ENCODE results near the gene SLC5A4.

The SLC5A4 gene

DNA sequence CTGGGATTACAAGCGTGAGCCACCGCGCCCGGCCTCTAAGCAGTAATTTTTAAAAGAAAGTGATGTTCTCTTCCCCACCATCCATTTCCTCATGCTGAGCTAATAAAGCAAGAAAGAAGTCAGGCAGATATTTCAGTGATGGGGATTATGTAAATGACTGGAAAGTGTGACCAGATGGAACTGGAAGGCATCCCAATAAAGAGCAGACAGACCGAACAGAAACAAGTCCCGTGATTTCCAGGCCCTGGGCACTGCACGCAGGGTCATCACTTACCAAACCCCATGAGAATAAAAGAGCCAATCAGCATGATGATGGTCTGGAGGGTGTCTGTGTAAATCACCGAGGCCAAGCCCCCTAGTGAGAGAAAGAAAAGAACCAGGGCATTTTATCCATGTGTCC, 18.2 kb downstream of the SLC5A4 start:
- H3K27me3 ChIP-seq (replicated peaks; ENCODE audit: control insufficient read depth, insufficient read depth, low read length, poor library complexity, severe bottlenecking), result no peaks in the 10 kb centered on the region
- H3K9me3 ChIP-seq (ENCODE audit: control insufficient read depth, low read length), result no peaks in the 10 kb centered on the region
- no peak for DNase-seq
- no peaks in the 10 kb centered on the region for H3K4me1 ChIP-seq (ENCODE audit: control insufficient read depth, insufficient read depth, low read length, poor library complexity, severe bottlenecking)
- no peak overlapping the region for H3K4me3 ChIP-seq (ENCODE audit: insufficient read depth, low read depth, low read length, poor library complexity, severe bottlenecking)
- no peaks in the 10 kb centered on the region for H3K36me3 ChIP-seq (ENCODE audit: control insufficient read depth, insufficient read depth, low read length)
- H3K27ac ChIP-seq (ENCODE audit: insufficient read depth, low read length, poor library complexity, severe bottlenecking), result no peak overlapping the region

DNA sequence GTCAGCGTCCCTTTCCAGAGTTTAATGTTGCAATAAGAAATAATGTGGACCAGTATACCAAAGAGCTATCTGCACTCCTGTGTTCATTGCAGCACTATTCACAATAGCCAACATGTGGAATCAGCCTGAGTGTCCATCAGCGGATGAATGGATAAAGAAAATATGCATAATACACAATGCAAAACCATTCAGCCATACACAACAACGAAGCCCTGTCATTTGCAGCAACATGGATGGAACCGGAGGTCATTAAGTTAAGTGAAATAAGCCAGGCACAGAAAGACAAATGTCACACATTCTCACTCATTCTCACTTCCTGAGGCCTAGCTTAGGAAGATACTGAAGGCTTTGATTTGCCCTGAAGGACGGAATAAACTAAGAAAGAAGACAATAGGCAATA, 22.1 kb downstream of the SLC5A4 start:
- Histone ChIP-seq H3K4me1 (ENCODE audit: control insufficient read depth, insufficient read depth, low read length, poor library complexity, severe bottlenecking) (no peaks in the 10 kb centered on the region), H3K27me3 (replicated peaks; ENCODE audit: control insufficient read depth, insufficient read depth, low read length, poor library complexity, severe bottlenecking) (no peaks in the 10 kb centered on the region), H3K36me3 (ENCODE audit: control insufficient read depth, insufficient read depth, low read length) (no peaks in the 10 kb centered on the region), H3K27ac (ENCODE audit: insufficient read depth, low read length, poor library complexity, severe bottlenecking) (no peak overlapping the region), H3K9me3 (ENCODE audit: control insufficient read depth, low read length) (no peaks in the 10 kb centered on the region), H3K4me3 (ENCODE audit: insufficient read depth, low read depth, low read length, poor library complexity, severe bottlenecking) (no peak overlapping the region)
- no peak for DNase-seq

DNA sequence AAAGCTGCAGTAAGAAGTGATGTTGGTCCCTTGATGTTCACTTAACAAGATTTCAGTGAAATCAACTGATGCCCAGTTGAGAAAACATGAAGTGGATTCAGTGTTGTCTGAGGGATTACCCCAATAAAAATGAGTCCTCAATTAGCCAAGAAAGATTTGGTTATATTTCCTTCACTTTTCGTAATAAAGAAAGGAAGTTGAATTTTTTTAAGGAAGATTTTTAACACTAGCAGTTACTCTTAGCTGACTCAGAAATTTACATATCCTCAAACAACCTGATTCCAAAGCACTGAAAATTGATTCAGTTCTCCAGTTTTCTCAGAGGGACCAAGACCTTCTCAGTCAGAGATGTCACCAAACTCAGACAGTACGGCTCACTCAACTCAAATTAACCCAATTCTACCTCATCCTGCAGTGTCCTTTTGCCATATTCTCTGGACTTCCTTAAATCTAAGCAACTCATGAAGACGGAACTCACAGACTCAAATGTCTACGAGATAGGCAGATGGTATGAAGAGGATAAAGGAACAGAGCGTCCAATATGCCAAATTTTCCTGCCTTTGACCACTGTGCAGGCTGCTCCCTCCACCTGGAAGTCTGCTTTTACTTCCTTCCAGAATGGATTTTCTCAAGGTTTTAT, 22.8 kb downstream of the SLC5A4 start:
- no peaks in the 10 kb centered on the region for H3K4me1 ChIP-seq (ENCODE audit: control insufficient read depth, insufficient read depth, low read length, poor library complexity, severe bottlenecking)
- no peaks in the 10 kb centered on the region for H3K9me3 ChIP-seq (ENCODE audit: control insufficient read depth, low read length)
- DNase-seq, result no peak
- H3K27me3 ChIP-seq (replicated peaks; ENCODE audit: control insufficient read depth, insufficient read depth, low read length, poor library complexity, severe bottlenecking), result no peaks in the 10 kb centered on the region
- H3K36me3 ChIP-seq (ENCODE audit: control insufficient read depth, insufficient read depth, low read length), result no peaks in the 10 kb centered on the region
- no peak overlapping the region for H3K4me3 ChIP-seq (ENCODE audit: insufficient read depth, low read depth, low read length, poor library complexity, severe bottlenecking)
- no peak overlapping the region for H3K27ac ChIP-seq (ENCODE audit: insufficient read depth, low read length, poor library complexity, severe bottlenecking)

DNA sequence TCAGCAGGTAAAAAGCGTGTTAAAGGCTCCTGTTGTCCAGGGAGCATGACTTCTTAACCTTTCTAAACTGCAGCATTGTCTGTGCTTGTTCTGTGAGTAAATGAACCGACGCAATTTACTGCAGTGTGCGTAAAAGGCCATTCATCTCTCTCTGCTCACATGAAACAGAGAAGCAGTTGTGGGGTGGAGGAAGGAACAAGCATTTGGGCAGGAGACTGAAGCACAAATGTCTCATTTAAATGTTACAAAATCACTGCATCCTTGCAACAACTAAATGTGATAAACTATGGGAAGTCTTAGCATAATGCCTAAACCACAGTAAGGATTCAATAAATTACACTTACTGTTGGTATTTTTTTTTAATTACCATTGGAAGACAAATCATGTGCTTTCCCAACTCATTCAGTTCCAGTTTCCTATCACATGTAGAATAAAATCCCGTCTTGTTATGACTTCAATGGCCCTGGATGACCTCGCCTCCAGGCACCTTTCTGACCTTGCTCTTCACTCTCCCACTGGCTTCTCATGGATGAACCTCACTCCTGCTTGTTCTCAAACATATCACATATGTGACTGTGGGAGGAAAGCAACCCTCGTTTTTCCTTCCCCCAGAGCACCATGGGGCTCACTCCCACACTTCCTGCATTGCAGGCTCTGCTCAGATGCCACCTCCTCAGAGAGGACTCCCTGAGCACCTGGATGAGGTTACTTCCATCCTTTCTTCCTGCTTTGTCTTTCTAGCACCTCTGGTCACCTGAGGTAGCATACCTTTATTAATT, 28.6 kb downstream of the SLC5A4 start:
- no peaks in the 10 kb centered on the region for H3K9me3 ChIP-seq (ENCODE audit: control insufficient read depth, low read length)
- no peak for DNase-seq
- H3K27me3 ChIP-seq (replicated peaks; ENCODE audit: control insufficient read depth, insufficient read depth, low read length, poor library complexity, severe bottlenecking), result no peaks in the 10 kb centered on the region
- no peaks in the 10 kb centered on the region for H3K36me3 ChIP-seq (ENCODE audit: control insufficient read depth, insufficient read depth, low read length)
- no peak overlapping the region for H3K27ac ChIP-seq (ENCODE audit: insufficient read depth, low read length, poor library complexity, severe bottlenecking)
- H3K4me1 ChIP-seq (ENCODE audit: control insufficient read depth, insufficient read depth, low read length, poor library complexity, severe bottlenecking), result no peaks in the 10 kb centered on the region
- H3K4me3 ChIP-seq (ENCODE audit: insufficient read depth, low read depth, low read length, poor library complexity, severe bottlenecking), result no peak overlapping the region

DNA sequence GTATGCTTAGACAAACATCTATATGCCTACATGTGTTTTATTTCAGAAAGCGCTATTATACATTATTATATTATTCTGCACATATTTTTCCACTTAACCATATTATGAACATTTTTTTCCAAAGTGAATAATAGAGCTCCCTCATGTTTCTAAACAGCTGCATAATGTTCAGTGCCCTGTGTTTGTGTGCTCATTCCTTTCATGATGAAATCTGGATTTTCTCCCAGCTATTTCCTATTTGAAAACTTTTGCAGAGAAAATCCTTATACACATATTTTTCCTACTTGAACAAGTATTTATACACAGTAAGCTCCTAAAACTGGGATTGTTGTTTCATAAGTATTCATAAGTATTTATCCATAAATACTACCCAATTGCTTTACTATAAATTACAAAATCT, 32.2 kb downstream of the SLC5A4 start:
- Histone ChIP-seq H3K36me3 (ENCODE audit: control insufficient read depth, insufficient read depth, low read length) (no peaks in the 10 kb centered on the region), H3K4me3 (ENCODE audit: insufficient read depth, low read depth, low read length, poor library complexity, severe bottlenecking) (no peak overlapping the region), H3K9me3 (ENCODE audit: control insufficient read depth, low read length) (no peaks in the 10 kb centered on the region), H3K27ac (ENCODE audit: insufficient read depth, low read length, poor library complexity, severe bottlenecking) (no peak overlapping the region), H3K4me1 (ENCODE audit: control insufficient read depth, insufficient read depth, low read length, poor library complexity, severe bottlenecking) (no peaks in the 10 kb centered on the region), H3K27me3 (replicated peaks; ENCODE audit: control insufficient read depth, insufficient read depth, low read length, poor library complexity, severe bottlenecking) (no peaks in the 10 kb centered on the region)
- DNase-seq, result no peak

DNA sequence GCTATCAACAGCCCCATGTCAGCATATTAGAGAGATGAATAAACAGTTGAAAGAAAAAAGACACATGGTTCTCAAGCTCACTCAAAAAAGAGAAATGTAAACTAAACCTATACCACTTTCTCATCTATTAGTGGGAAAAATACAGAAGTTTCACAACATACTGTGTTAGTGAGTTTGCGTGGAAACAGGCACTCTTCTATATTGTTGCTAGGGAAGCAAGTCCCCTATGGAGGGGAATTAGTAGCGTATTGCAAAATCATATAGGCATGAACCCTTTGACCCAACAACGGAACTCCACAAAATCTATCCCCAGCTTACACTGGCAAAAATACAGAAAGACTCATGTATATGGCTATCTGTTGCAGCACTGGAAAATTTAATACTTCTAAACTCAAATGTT, 36.1 kb downstream of the SLC5A4 start:
- no peak overlapping the region for H3K4me3 ChIP-seq (ENCODE audit: insufficient read depth, low read depth, low read length, poor library complexity, severe bottlenecking)
- H3K27ac ChIP-seq (ENCODE audit: insufficient read depth, low read length, poor library complexity, severe bottlenecking), result no peak overlapping the region
- H3K27me3 ChIP-seq (replicated peaks; ENCODE audit: control insufficient read depth, insufficient read depth, low read length, poor library complexity, severe bottlenecking), result no peaks in the 10 kb centered on the region
- H3K4me1 ChIP-seq (ENCODE audit: control insufficient read depth, insufficient read depth, low read length, poor library complexity, severe bottlenecking), result no peaks in the 10 kb centered on the region
- no peaks in the 10 kb centered on the region for H3K36me3 ChIP-seq (ENCODE audit: control insufficient read depth, insufficient read depth, low read length)
- DNase-seq, result no peak
- H3K9me3 ChIP-seq (ENCODE audit: control insufficient read depth, low read length), result no peaks in the 10 kb centered on the region

DNA sequence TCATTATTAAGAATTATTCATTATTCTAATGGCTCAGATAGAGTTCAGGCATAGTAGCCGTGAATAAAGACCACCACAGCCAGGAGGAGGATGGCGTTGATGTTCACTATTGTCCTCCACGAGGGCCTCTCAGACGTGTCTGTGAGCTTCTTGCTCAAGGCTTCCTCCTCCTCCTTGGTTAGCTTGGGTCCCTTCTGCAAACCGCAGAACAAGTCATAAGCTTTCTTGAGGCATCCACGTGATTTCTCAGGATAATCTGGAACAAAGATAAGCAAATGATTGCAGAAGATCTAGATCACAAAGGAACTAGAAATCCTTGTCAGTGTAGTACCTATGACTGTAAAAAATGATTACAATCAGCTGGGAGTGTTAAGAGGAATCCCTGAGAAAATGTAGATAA, 36.7 kb downstream of the SLC5A4 start:
- no peaks in the 10 kb centered on the region for H3K27me3 ChIP-seq (replicated peaks; ENCODE audit: control insufficient read depth, insufficient read depth, low read length, poor library complexity, severe bottlenecking)
- DNase-seq, result no peak
- no peak overlapping the region for H3K4me3 ChIP-seq (ENCODE audit: insufficient read depth, low read depth, low read length, poor library complexity, severe bottlenecking)

DNA sequence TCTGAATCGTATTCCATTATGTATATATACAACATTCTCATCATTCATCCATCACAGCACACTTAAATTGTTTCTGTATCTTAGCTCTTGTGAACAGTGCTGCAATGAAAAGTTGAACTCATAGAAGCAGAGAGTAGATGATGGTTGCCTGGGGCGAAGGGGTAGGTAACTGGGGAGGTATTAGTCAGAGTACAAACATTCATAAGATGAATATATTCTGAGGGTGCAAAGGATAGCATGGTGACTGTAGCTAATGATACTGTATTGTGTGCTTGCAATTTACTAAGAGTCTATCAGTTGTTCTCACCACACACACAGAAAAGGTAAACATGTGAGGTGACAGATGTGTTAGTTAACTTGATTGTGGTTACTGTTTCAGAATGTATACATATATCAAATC, 37.7 kb downstream of the SLC5A4 start:
- no peak for DNase-seq
- no peaks in the 10 kb centered on the region for H3K36me3 ChIP-seq (ENCODE audit: control insufficient read depth, insufficient read depth, low read length)
- H3K4me3 ChIP-seq (ENCODE audit: insufficient read depth, low read depth, low read length, poor library complexity, severe bottlenecking), result no peak overlapping the region
- H3K27ac ChIP-seq (ENCODE audit: insufficient read depth, low read length, poor library complexity, severe bottlenecking), result no peak overlapping the region
- H3K4me1 ChIP-seq (ENCODE audit: control insufficient read depth, insufficient read depth, low read length, poor library complexity, severe bottlenecking), result no peaks in the 10 kb centered on the region
- H3K9me3 ChIP-seq (ENCODE audit: control insufficient read depth, low read length), result no peaks in the 10 kb centered on the region
- no peaks in the 10 kb centered on the region for H3K27me3 ChIP-seq (replicated peaks; ENCODE audit: control insufficient read depth, insufficient read depth, low read length, poor library complexity, severe bottlenecking)

More for the DNA sequence above, 36.7 kb downstream of the SLC5A4 start:
- Histone ChIP-seq H3K4me1 (ENCODE audit: control insufficient read depth, insufficient read depth, low read length, poor library complexity, severe bottlenecking) (no peaks in the 10 kb centered on the region), H3K36me3 (ENCODE audit: control insufficient read depth, insufficient read depth, low read length) (no peaks in the 10 kb centered on the region), H3K27ac (ENCODE audit: insufficient read depth, low read length, poor library complexity, severe bottlenecking) (no peak overlapping the region), H3K9me3 (ENCODE audit: control insufficient read depth, low read length) (no peaks in the 10 kb centered on the region)

DNA sequence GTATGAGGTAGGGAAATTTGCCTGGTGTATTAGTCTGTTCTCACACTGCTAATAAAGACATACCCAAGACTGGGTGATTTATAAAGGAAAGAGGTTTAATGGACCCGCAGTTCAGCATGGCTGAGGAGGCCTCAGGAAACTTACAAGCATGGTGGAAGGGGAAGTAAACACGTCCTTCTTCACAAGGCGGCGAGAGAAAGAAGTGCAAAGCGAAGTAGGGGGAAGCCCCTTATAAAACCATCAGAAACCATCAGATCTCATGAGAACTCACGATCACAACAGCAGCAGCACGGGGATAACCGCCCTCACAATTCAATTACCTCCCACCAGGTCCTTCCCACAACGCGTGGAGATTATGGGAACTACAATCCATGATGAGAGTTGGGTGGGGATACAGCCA, 38.2 kb downstream of the SLC5A4 start:
- DNase-seq, result no peak

DNA sequence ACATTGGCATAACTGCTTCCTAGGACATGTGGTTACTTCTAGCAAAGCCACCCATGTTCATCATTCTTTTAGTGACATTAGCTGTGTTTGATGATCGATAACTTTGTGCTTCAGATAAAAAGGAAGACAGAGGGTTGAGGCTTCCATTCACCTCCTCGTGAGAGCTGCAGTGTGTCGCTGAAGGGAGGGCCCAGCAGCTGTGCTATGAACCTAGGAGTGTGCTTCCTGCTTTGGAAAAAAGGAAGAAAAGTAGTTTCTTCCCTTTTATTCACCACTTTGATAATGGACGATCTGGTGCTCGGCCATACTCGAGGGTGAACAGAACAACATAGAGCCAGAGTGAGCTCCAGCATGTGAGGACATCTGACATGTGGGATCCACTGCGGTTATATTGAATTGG, 44.1 kb downstream of the SLC5A4 start:
- Histone ChIP-seq H3K4me1 (ENCODE audit: control insufficient read depth, insufficient read depth, low read length, poor library complexity, severe bottlenecking) (peaks cover 11% of the 10 kb centered on the region), H3K36me3 (ENCODE audit: control insufficient read depth, insufficient read depth, low read length) (no peaks in the 10 kb centered on the region), H3K9me3 (ENCODE audit: control insufficient read depth, low read length) (no peaks in the 10 kb centered on the region), H3K27ac (ENCODE audit: insufficient read depth, low read length, poor library complexity, severe bottlenecking) (no peak overlapping the region), H3K4me3 (ENCODE audit: insufficient read depth, low read depth, low read length, poor library complexity, severe bottlenecking) (no peak overlapping the region), H3K27me3 (replicated peaks; ENCODE audit: control insufficient read depth, insufficient read depth, low read length, poor library complexity, severe bottlenecking) (no peaks in the 10 kb centered on the region)
- DNase-seq, result no peak

More for the DNA sequence above, 38.2 kb downstream of the SLC5A4 start:
- Histone ChIP-seq H3K9me3 (ENCODE audit: control insufficient read depth, low read length) (no peaks in the 10 kb centered on the region), H3K36me3 (ENCODE audit: control insufficient read depth, insufficient read depth, low read length) (no peaks in the 10 kb centered on the region), H3K4me1 (ENCODE audit: control insufficient read depth, insufficient read depth, low read length, poor library complexity, severe bottlenecking) (no peaks in the 10 kb centered on the region), H3K27me3 (replicated peaks; ENCODE audit: control insufficient read depth, insufficient read depth, low read length, poor library complexity, severe bottlenecking) (no peaks in the 10 kb centered on the region), H3K27ac (ENCODE audit: insufficient read depth, low read length, poor library complexity, severe bottlenecking) (no peak overlapping the region), H3K4me3 (ENCODE audit: insufficient read depth, low read depth, low read length, poor library complexity, severe bottlenecking) (no peak overlapping the region)

Data from effector memory CD4-positive, alpha-beta T cell (primary cell).